DOHH2 (cell line): ENCODE data around the gene CHD5.

ENCODE experiments used
- H3F3A ChIP-seq: fragments of 200-600 bp; sonication (generic), shearing (Covaris generic); 2 replicates; pipeline ENCODE4 v1.6.0; 2016; ENCODE audit warnings: antibody characterized with exemption, mild to moderate bottlenecking; ENCODE audit not compliant: control insufficient read depth, insufficient read depth
- H3K27ac ChIP-seq: fragments of 200-600 bp; sonication (generic); 2 replicates; pipeline ENCODE4 v1.5.1; 2014; ENCODE audit warnings: low read depth, mild to moderate bottlenecking, low read length, moderate library complexity
- H3K27me3 ChIP-seq: fragments of 200-600 bp; sonication (generic); 2 replicates; pipeline ENCODE4 v1.6.1; 2014; ENCODE audit warnings: mild to moderate bottlenecking, low read length, mixed read lengths; ENCODE audit not compliant: control insufficient read depth
- H3K36me3 ChIP-seq: fragments of 200-600 bp; sonication (generic); 2 replicates; pipeline ENCODE4 v1.6.1; 2014; ENCODE audit warnings: mild to moderate bottlenecking, low read length, moderate library complexity, mixed read lengths; ENCODE audit not compliant: control insufficient read depth
- H3K4me1 ChIP-seq: fragments of 200-600 bp; sonication (generic); 2 replicates; pipeline ENCODE4 v1.6.1; 2014; ENCODE audit warnings: mild to moderate bottlenecking, low read length, mixed read lengths; ENCODE audit not compliant: control insufficient read depth
- H3K4me2 ChIP-seq: fragments of 200-600 bp; sonication (generic); 2 replicates; pipeline ENCODE4 v1.6.0; 2014; ENCODE audit warnings: mild to moderate bottlenecking, low read length, moderate library complexity
- H3K4me3 ChIP-seq: fragments of 200-600 bp; sonication (generic); 2 replicates; pipeline ENCODE4 v1.5.1; 2014; ENCODE audit warnings: mild to moderate bottlenecking, low read length, mixed read lengths
- H3K79me2 ChIP-seq: fragments of 200-600 bp; sonication (generic); 2 replicates; pipeline ENCODE4 v1.6.1; 2014; ENCODE audit warnings: mild to moderate bottlenecking, low read length, mixed read lengths; ENCODE audit not compliant: control insufficient read depth
- H3K9me2 ChIP-seq: fragments of 200-600 bp; sonication (generic); replicated peaks from 2 replicates; pipeline ENCODE4 v1.6.1; 2014; ENCODE audit warnings: mild to moderate bottlenecking, low read length, mixed read lengths; ENCODE audit not compliant: control insufficient read depth
- H3K9me3 ChIP-seq: fragments of 200-600 bp; sonication (generic); 2 replicates; pipeline ENCODE4 v1.6.1; 2014; ENCODE audit warnings: antibody characterized with exemption, low read length, mixed read lengths; ENCODE audit not compliant: control insufficient read depth, insufficient read depth
- H4K20me1 ChIP-seq: fragments of 200-600 bp; sonication (generic); 2 replicates; pipeline ENCODE4 v1.6.0; 2014; ENCODE audit warnings: low read depth, mild to moderate bottlenecking, antibody characterized with exemption, low read length, moderate library complexity; ENCODE audit not compliant: control insufficient read depth, insufficient read depth
- EZH2phosphoT487 ChIP-seq: fragments of 200-600 bp; sonication (generic); IDR thresholded peaks from 2 replicates; pipeline ENCODE4 v1.6.1; 2017; ENCODE audit warnings: borderline replicate concordance, mild to moderate bottlenecking, antibody characterized with exemption, low read length, moderate library complexity, mixed read lengths
- TF ChIP-seq, protein P1 (sequence below): fragments of 200-600 bp; sonication (generic); IDR thresholded peaks from one replicate; pipeline ENCODE4 v1.5.1; 2014; ENCODE audit warnings: antibody characterized with exemption, mild to moderate bottlenecking, low read depth, low read length; ENCODE audit not compliant: poor library complexity, severe bottlenecking

Gene CHD5

DNA sequence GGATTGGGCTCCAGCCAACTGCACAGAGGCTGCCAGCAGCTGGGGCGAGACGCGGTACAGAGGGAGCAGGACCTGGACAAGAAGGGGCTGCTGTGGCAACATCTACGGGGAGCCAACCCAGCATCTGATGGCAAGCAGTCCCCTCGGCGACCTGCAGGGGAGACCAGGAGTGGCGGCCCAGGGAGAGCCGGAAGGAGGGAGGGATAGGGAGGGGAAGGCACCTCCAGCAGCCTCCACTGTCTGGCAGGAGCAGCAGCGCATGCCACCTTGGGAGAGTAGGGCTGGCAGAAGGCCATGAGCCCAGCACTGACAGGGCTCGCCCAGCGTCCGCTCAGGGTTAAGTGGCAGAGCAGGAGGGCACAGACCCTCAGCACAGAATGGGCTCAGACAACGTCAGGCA lies 17.3 kb downstream of the CHD5 start:
- Histone ChIP-seq H3K9me2 (no peaks in the 10 kb centered on the region), H3K4me2 (no peak overlapping the region), H3K36me3 (no peaks in the 10 kb centered on the region), H3K27ac (no peak overlapping the region), H3K79me2 (no peaks in the 10 kb centered on the region), H4K20me1 (no peaks in the 10 kb centered on the region), H3K27me3 (no peaks in the 10 kb centered on the region), H3F3A (no peaks in the 10 kb centered on the region), H3K4me3 (no peak overlapping the region), H3K9me3 (no peaks in the 10 kb centered on the region), H3K4me1 (no peaks in the 10 kb centered on the region)
- no peak for TF ChIP-seq EZH2phosphoT487
- TF ChIP-seq, protein P1, sequence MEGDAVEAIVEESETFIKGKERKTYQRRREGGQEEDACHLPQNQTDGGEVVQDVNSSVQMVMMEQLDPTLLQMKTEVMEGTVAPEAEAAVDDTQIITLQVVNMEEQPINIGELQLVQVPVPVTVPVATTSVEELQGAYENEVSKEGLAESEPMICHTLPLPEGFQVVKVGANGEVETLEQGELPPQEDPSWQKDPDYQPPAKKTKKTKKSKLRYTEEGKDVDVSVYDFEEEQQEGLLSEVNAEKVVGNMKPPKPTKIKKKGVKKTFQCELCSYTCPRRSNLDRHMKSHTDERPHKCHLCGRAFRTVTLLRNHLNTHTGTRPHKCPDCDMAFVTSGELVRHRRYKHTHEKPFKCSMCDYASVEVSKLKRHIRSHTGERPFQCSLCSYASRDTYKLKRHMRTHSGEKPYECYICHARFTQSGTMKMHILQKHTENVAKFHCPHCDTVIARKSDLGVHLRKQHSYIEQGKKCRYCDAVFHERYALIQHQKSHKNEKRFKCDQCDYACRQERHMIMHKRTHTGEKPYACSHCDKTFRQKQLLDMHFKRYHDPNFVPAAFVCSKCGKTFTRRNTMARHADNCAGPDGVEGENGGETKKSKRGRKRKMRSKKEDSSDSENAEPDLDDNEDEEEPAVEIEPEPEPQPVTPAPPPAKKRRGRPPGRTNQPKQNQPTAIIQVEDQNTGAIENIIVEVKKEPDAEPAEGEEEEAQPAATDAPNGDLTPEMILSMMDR = no peak

DNA sequence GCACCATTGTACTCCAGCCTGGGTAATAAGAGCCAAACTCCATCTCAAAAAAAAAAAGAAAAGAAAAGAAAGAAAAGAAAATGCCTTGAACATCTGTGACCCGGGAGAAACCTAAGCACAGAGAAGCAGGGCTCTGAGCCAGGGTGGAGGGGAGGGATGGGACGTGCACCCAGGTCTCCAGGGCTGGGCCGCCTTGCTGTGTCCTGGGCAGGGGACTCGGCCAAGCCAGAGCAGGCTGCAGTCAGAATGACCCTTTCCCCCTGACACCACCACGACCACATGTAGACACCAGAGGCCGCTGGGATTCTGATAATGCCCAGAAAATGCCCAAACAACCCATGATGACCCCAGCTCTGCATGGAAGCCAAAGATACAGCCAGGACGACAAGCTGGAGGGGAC lies 17.8 kb downstream of the CHD5 start:
- Histone ChIP-seq H3K27ac (no peak overlapping the region), H3K9me2 (no peaks in the 10 kb centered on the region), H3F3A (no peaks in the 10 kb centered on the region), H4K20me1 (no peaks in the 10 kb centered on the region), H3K36me3 (no peaks in the 10 kb centered on the region), H3K4me1 (no peaks in the 10 kb centered on the region), H3K9me3 (no peaks in the 10 kb centered on the region), H3K4me2 (no peak overlapping the region), H3K4me3 (no peak overlapping the region), H3K79me2 (no peaks in the 10 kb centered on the region), H3K27me3 (no peaks in the 10 kb centered on the region)
- no peak for TF ChIP-seq EZH2phosphoT487
- TF ChIP-seq, protein P1 = no peak

DNA sequence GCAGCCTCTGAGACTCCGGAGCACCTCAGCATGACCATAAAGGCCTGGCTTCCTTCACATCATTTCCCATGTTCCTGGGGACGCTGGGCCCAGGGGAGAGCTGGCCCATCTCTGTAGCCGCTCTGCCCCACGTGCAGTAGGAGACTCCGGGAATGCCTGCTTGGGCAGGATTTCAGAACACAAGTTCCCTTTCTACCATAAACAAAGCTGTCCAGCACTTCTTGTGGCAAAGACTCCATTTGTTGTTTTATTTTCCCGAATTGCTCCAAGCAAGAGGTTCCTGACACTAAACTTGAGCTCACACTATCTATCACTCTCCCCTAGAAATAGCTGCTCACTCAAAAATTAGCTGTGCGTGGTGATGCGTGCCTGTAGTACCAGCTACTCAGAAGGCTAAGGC lies 21.9 kb downstream of the CHD5 start:
- no peaks in the 10 kb centered on the region for H3K79me2 ChIP-seq
- no peaks in the 10 kb centered on the region for H3K4me1 ChIP-seq
- no peaks in the 10 kb centered on the region for H4K20me1 ChIP-seq
- H3K27me3 ChIP-seq = no peaks in the 10 kb centered on the region
- H3K27ac ChIP-seq = no peak overlapping the region
- TF ChIP-seq EZH2phosphoT487 = no peak
- TF ChIP-seq, protein P1 = no peak
- H3F3A ChIP-seq = no peaks in the 10 kb centered on the region
- H3K36me3 ChIP-seq = no peaks in the 10 kb centered on the region
- no peak overlapping the region for H3K4me2 ChIP-seq
- no peaks in the 10 kb centered on the region for H3K9me3 ChIP-seq
- no peak overlapping the region for H3K4me3 ChIP-seq
- H3K9me2 ChIP-seq = no peaks in the 10 kb centered on the region
